Dedifferentiated amniotic fluid mesenchymal stem cell (primary cell): ENCODE measurements around the gene ANKH.
A peak's percentile ranks its signal among the peaks of the same experiment; 100 is the strongest.

ENCODE experiments used
- DNase-seq: peaks from one replicate; pipeline ENCODE4 v3.0.0-alpha.2; 2016; ENCODE audit errors: extremely low spot score

ANKH gene

DNA sequence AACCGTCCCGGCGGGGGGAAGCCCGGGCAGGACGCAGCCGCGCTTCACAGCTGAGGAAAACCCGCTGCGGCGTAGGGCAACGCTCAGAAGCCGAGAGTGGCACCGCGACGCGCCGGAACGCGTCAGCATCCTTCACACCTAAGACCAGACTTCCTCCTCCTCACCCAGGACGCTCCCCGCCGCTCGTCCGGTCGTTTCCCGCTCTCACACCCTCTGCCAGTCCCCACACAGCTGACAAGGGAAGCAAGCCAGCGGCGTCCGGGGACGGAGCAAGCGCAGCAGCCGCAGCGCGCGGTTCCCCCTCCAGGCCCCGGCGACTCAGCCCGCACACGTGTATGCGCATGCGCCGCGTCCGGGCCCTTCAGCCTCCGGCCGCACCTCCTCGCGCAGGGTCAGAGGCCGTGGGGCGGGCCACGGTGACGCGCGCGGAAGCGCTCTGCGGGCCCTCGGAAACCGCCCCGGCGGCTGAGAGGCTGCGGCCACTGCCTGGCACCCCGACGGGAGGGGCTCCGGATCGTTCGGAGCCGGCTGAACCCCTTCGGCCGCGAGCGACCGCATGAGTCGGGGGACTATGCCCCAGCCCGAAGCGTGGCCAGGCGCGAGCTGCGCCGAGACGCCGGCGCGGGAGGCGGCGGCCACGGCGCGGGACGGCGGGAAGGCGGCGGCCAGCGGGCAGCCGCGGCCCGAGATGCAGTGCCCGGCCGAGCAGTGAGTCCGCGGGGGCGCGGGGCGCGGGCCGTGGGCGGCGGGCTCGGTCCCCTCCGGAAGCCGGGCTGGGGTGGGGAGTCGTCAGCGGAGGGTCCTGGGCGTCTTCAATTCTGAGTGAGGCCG, 207.1 kb downstream of the ANKH start, which contains the start of gene OTULIN:
Gene OTULIN, plus strand, starts transcription at position 449 of the 831 bp plus-strand sequence. Its CDS starts 108 bp downstream, at position 557.
- peak; percentile 79 for DNase-seq

DNA sequence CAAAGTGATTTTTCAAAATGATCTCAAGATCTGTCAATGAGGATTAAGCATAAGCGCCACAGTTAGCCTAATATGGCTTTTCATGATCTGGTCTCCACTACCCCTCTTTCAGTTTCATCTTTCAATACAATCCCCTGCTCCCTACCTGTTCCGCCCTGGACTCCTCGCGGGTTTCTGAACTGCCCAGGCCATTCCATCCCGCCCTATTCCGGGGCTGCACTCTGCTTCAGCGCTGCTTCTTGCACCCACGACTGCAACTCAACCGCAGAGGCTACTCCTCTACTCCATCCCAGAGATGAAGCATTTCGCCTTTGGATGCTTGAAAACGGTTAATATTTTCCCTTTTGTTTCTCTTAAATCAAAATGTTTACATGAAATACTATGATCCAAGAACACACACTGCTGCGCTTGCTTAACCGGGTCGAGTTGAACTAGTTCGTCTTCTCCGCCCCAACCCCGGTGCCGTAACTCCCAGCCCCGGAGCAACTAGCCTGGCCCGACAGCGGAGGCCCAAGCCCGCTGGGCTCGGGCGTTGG, 207.8 kb downstream of the ANKH start:
- DNase-seq = peak; percentile 16

- no peak for DNase-seq
Measured at GRCh38 chr5:14662721-14663260, 208.8 kb downstream of the ANKH start.

DNA sequence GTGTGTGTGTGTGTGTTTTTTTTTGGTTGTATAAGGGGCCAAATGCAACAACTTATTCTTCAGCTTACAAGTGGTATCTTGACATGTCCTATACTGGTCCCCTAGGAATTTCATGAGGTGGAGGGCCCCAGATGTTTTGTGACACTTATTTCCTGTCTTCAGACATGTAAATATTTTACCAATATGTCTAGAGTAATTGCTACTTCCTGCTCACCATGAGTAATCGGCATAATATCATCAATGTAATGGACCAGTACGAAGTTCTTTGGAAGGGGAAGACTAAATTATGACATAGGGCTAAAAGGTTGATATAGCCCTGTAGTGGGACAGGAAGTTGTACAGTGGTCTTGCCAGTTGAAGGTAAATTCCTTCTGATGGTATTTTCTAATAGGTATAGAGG, 210.7 kb downstream of the ANKH start:
- no peak for DNase-seq

GRCh38 chr5:14659821-14660607, 211.6 kb downstream of the ANKH start:
- DNase-seq = peak; percentile 29

DNA sequence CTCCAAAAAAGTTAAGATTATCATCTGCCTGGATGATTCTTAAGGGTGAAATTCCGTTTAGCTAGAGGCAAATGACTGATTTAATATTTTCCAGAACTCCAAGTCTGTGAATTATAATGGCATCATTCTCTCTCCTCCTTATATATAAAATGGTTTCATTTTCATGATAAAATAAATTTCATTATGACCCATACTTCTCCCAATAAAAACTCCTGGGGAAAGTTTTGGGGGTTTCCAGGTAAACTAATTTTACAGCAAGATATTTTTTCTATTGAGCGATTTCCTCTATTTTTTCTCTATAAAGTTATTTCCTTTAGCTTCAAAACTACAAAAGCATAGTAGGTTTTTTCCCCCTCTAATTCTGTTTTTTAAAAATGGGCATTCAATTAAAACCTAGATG, 214.7 kb downstream of the ANKH start:
- no peak for DNase-seq

DNA sequence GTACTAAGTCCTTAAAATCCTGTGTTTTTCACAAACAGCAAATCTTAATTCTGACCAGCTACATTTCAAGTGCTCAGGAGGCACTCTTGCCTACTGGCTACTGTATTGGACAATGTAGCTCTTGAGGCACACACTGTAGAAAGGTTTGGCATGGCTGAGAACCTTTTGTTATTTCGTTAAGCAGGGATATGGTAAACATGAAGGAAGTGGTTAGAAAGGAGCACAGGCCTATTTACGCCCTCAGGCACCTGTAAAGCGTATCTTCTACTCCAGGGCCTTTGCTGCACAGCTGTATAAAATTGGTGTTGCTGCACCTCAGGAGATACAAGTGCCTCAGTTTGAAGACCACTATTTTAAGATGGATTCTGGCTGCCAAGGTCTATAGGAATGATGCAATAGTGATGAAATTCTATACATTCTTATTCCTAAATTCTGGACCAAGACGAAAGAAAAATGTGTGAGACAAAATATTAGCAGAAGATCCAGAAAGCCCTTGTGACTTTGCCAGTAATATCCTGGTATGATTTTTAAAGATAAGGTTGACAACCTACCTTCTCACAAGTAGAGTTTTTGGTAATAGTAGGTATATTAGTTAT, 216.3 kb downstream of the ANKH start:
- no peak for DNase-seq
